GM18507 (cell line): ENCODE results near the gene DEF6.

Source experiments
- DNase-seq: peaks from one replicate; pipeline ENCODE4 v3.0.0; 2011; ENCODE audit warnings: low read depth; ENCODE audit not compliant: insufficient read length; ENCODE audit errors: extremely low spot score
- FAIRE-seq: peaks from 2 replicates; lab custom pipeline; 2011; peaks lifted over from hg19 to GRCh38; lab: Jason Lieb, UNC

Gene DEF6, protein sequence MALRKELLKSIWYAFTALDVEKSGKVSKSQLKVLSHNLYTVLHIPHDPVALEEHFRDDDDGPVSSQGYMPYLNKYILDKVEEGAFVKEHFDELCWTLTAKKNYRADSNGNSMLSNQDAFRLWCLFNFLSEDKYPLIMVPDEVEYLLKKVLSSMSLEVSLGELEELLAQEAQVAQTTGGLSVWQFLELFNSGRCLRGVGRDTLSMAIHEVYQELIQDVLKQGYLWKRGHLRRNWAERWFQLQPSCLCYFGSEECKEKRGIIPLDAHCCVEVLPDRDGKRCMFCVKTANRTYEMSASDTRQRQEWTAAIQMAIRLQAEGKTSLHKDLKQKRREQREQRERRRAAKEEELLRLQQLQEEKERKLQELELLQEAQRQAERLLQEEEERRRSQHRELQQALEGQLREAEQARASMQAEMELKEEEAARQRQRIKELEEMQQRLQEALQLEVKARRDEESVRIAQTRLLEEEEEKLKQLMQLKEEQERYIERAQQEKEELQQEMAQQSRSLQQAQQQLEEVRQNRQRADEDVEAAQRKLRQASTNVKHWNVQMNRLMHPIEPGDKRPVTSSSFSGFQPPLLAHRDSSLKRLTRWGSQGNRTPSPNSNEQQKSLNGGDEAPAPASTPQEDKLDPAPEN

DNA sequence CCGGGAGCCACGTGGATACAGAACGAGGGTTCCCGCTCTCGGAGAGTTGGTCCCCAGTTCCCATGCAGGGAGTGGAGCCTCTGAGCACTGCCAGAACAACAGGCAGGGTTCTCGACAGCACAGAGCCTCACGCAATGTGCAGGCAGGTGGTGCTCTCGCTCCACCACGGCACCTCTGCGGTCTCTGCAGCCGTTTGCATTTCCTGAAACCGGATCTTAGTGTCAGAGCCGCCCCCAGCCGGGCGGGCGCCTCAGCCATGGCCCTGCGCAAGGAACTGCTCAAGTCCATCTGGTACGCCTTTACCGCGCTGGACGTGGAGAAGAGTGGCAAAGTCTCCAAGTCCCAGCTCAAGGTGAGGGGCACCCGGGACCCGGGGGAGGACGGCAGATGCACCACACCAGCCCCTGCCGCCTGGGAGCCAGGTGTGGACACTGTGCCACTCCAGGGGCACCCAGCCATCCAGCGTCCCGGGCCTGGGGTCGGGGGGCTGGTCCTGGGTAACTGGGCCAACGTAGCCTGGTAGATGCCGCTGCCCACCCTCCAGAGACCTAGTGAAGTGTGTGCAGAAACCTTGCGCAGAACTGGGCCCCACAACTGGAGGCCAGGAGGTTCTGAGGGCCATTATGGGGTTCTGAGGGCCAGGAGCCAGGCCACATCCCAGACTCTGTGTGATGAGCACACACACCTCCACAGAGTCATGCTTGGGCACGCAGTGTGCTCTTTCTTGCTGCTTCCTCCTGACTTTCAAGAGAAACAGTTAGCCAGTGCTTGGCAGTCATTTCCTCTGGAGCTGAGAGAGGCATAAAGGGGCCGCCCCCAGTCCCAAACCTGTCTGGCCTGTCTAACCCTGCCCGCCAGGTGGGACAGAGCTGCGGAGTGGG, at the start of gene DEF6:
Gene DEF6 (plus strand): TSS at position 218 of the 881 bp plus-strand sequence. CDS start 39 bp downstream, at position 257.
- DNase-seq = peak; percentile 83
- peak; percentile 95 for FAIRE-seq

DNA sequence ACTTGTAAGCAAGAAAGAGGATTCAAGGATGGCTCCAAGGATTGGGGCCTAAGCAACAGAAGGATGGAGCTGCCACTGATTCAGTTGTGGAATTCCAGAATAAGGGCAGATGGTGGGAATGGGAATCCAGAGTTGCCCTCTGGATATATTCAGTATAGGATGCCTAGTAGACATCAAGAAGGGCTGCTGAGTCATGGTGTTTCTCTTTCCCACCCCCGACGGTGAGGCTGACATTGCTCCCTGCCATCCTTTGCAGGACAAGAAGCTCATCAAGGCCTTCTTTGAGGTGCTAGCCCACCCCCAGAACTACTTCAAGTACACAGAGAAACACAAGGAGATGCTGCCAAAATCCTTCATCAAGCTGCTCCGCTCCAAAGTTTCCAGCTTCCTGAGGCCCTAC, 49.3 kb upstream of the DEF6 start:
- DNase-seq = no peak
- no peak for FAIRE-seq

DNA sequence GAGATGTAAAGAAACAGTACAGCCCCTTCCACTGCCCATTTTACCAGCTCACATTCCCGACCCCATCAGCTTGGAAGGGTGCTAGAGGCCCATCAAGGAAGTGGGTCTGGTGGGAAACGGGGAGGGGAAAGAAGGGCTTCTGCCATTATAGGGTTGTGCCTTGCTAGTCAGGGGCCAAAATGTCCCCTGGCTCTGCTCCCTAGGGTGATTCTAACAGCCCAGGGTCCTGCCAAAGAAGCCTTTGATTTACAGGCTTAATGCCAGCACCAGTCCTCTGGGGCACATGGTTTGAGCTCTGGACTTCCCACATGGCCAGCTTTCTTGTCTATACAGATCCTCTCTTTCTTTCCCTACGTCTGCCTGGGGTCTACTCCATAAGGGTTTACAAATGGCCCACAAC, 48.7 kb upstream of the DEF6 start:
- FAIRE-seq = no peak

DNA sequence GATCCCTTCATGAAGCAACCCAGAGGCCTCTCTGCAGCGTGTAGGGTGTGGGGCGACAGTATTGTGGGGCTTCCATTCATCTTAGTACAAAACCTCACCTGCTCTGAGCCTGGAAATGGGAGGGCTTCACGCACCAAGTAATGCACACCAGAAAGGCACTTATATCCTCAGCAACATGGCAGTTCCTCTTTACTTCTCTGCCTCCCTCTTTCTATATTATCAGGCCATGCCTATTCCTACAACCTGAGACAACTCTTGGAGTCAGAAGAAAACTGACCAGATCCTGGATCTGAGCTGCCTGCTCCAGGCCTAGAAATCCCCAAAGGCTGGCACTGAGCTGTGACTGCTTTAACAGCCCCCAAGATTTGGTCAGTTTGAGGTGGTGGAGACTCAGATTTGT, 45.7 kb upstream of the DEF6 start:
- no peak for DNase-seq
- FAIRE-seq = no peak

More for the DNA sequence above, 48.7 kb upstream of the DEF6 start:
- DNase-seq = no peak

DNA sequence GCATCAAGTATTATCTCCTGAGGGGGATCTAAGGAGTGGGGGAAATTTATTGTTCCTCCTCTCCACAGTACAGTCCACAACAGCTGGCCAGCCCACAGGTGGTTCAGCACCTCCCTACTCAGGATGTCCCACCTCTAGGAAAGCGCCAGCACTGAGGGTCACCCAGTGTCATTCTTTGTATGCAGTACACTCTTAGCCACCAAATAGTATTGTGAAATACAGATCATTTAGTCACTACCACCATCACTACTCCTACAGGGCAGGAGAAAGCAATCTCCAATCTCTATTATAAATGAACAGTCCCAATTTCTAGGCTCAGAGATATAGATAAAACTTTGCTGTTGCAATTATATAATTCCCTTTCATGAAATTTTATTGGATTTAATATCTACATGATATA, 44.4 kb upstream of the DEF6 start:
- FAIRE-seq (no peak), DNase-seq (no peak)

DNA sequence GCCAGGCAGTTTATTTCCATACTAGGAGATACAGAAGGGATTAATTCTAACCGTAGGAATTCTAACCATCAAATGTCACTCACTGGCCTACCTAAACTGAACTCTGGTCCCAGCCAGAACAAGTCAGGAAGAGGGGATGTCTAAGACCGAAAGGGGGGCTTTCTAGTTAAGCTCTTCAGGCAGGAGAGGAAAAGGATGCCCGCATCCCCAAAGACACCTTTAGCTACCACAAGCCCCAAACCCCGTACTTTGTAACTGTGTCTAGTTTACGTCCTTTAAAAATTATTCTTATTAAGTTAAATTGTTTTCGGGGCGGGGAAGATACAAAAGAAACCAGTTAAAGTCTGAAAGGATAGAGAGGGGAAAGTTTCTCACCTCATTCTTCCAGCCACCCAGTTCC, 39.3 kb upstream of the DEF6 start:
- FAIRE-seq (no peak), DNase-seq (no peak)

DNA sequence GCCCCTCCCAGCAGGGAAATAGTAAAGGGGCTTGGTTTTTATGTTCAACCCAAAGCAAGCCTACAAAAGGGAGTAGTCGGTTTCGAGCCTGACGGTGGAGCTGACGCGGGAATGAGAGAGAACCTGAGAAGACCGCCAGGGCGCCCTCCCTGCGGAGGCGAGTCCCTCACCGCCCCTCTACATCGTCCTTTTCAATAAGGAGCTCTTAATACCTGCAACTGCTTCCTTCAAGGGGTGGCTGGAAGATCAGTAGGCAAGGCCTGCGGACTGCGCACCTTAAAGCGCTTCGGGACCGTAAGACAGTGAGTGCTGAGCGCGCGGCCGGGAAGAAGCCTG, 38.8 kb upstream of the DEF6 start:
- FAIRE-seq (no peak), DNase-seq (no peak)

DNA sequence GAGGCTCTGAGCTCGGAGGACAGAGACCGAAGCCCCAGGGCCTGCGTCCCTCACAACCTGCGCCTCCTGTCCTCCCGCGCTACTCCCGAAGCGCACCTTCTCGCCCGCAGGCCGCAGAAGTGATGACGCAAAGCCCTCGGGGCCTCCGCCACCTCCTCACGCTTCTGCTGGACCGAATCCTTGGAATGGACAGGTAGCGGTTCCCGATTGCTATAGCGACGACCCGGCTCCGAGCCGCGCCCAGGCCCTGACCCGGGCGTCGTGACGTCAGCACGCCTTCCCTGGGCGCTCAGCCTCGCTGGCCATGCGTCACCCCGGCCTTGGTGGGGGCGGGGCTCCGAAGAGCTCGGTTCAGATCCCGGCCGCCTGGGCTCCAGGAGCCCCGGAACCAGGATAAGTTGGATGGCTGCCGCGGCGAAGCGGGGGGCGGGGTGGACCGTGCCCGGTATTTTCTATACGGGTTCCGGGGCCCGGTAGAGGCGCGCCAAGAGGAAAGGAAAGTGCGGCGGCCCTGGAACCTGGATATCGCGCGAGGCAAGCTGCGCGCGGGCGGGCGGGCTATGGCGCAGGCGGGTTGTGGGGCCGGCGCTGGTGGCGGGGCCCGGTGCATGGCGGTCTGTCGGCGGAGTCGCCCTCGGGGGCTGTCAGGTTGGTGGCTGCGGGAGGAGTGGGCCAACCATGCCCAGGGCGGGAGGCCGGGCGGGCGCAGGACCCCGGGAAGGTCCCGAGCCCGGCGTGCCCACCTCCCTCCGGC, 38.2 kb upstream of the DEF6 start, which contains the start of gene ZNF76:
Gene ZNF76 (plus strand): TSS at position 542 of the 754 bp plus-strand sequence. CDS start 21,417 bp downstream, outside the sequence.
- DNase-seq (peak; percentile 93), FAIRE-seq (peak; percentile 86)

DNA sequence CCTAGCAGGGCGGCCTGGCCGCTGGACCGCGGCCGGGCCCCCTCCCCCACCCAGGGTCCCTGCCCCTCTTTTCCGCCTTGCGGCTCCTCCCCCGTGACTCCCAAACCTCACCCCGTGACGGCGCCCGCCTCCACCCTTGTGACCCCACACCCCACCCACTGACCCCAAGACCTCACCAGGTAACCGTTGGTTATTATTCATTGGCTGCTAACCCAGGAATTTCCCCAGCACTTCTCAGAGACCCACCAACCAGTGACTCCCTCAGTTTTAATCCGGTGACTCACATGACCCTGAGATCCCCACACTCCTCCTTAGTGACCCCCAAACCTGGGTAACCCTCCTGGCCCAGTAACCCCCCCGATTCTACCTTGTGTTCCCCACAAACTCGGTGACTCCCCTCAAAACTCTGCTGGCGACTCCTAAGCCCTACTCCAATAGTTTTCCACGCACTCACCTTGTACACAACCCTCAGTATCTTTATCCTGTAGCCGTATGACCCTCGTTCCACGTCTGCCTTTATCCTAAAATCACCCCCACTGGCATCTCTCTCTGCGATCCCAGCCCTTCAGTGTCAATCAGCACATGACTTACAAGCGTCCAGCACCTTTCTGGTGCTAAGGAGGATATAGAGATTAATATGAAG, 37.5 kb upstream of the DEF6 start:
- DNase-seq = peak; percentile 56

DNA sequence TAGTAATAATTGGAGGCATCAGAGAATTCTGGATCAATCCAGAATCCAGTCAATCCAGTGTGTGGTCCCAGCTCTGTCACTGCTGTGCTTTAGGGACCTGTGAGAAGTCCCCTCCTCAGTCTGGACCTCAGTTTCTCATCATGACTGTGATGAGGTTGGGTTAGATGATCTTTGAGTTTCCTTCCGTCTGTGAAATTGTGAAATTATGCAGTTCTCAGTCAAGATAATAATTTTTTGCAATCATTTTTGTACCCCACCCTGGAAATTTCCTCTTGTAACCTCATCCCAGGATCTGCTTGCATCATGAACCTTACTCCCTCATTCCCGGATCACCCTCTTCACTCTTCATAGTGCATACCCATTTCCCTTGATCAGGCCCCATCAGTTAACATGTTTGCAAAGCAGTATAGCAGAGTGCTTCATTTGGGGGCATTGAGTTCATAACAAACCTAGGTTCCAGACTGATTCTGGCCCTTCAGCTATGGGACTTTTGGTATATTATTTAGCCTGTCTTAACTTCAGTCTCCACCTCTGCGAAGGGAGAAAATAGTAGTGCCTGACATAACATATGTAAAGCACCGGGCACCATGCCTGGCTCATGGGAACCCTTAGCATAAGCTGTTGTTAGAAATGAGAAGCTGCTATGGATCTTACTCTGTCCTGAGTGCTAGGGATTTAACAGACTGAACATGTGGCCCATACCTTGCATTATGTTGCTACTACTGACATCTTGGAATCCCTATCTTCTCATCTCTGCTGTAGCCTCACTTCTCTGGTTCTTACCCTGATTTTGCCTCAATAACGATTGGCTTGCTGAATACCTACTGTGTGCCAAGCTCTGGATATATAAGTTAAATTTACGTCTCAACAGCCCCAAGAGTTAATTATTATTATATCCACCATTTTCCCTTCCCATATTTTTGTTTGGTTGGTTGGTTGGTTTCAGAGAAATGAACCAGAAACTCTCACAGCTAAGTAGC, 36.7 kb upstream of the DEF6 start:
- FAIRE-seq = no peak
- no peak for DNase-seq

More for the DNA sequence above, 37.5 kb upstream of the DEF6 start:
- peak; percentile 77 for FAIRE-seq

DNA sequence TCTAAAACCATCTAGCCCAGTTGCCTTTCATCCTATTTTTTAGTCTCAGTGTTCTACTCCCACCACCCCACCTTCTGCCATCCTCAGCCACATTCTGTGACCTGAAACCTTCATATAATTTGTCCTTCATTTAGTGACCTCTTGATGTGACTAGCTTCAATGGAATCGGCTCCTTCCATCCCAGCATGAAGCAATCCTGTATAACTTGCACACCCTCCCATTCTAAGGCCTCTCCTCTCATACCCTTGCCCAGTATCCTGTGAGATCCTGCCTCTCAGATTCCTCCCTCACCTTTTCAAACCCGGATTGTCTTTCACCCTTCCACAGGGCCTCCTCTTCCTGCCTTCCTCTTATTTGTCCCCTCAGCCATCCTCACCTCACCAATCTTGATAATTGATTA, 35.0 kb upstream of the DEF6 start:
- DNase-seq = no peak
- FAIRE-seq = no peak

DNA sequence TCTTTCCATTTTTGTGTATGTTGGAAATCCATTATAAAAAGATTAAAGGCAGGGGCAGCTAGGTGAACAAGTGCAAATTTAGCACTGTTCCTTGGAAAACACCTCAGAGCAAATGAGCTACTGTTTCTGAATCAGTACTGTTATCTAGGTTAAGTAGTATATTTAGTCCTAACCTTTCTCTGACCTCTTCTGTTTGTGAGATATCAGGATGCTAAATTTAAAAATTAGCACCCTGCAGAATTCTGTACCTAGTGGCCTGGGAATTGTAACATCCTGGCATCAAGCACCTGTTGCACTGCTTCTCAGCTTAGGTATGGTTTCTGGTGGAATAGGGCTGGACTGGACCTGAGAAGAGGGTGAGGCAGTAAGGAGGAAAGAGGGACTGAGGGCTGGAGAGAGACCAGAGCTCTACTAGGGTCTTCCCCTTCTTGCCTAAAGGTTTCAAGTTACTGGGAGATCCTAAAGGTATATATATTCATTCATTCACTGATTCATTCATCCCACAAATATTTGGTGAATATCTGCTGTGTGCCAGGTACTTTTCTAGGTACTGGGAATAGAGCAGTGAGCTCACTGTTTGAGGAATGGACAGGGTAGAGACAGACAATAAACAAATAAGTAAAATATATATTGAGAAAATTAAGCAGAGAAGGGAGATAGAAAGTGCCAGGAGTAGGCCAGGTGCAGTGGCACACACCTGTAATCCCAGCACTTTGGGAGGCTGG, 32.9 kb upstream of the DEF6 start:
- DNase-seq = no peak
- no peak for FAIRE-seq

DNA sequence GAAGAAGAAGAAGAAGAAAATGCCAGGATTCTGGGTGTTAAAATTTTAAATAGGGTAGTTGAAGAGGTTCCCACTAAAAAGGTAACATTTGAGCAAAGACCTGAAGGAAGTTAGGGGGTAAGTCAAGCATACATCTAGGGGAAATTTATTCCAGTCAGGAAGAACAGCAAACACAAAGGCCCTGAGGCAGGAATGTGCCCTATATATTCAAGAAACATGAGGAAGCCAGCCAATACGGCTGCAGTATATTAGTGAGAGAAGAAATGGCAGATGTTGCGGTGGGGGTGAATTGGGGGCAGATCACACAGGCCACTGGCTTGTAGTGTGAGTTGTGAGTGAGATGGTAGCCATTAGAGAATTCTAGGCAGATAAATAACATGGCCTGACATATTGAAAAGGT, 32.1 kb upstream of the DEF6 start:
- FAIRE-seq (no peak), DNase-seq (no peak)

DNA sequence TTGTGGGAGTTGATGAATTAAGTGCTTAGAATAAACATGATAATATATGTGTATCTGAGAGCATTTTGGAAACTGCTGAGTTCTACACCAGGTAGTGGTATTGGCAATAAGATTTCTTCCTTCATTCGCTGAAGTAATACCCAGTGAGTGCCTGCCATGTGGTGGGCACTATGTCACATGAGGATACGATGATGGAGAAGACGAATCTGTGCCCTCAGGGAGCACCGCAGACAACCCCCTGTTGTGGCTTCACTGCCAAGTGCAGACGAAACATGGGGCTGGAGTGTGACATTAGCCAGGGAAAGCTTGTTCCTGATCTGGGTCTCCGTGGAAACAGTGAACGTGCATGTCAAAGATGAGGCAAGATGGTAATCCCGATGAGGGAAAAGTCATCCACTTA, 30.2 kb upstream of the DEF6 start:
- no peak for DNase-seq
- no peak for FAIRE-seq

DNA sequence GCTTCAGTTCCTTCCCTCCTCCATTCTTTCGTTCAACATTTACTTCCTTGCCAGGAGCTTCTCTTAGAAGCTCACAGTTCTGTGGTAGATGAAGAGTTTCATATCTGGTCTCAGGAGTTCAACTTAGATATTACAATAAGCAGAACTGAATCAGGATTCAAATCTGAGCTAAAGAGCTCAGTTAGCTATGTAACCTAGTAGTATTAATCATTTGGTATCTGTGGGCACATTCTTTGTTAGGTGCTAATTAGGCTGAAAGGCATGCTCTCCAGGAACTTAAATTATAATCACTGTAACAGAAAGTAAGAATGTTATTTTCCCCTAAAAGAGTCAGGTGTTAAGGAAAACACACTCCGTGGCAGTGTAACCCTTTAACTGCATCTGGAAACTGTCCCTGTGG, 29.7 kb upstream of the DEF6 start:
- DNase-seq = no peak
- FAIRE-seq = no peak

DNA sequence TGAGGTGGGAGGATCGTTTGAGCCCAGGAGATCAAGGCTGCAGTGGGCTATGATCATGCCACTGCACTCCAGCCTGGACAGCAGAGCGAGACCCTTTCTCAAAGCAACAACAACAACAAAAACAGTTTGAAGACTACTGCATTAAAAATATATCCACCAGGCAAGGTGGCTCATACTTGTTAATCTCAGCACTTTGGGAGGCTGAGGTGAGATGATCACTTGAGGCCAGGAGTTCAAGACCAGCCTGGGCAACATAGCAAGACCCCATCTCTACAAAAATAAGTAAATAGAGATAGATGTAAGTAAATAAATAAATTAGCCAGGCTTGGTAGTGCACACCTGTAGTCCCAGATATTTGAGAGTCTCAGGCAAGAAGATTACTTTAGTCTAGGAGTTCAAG, 25.6 kb upstream of the DEF6 start:
- no peak for FAIRE-seq
- DNase-seq = no peak

DNA sequence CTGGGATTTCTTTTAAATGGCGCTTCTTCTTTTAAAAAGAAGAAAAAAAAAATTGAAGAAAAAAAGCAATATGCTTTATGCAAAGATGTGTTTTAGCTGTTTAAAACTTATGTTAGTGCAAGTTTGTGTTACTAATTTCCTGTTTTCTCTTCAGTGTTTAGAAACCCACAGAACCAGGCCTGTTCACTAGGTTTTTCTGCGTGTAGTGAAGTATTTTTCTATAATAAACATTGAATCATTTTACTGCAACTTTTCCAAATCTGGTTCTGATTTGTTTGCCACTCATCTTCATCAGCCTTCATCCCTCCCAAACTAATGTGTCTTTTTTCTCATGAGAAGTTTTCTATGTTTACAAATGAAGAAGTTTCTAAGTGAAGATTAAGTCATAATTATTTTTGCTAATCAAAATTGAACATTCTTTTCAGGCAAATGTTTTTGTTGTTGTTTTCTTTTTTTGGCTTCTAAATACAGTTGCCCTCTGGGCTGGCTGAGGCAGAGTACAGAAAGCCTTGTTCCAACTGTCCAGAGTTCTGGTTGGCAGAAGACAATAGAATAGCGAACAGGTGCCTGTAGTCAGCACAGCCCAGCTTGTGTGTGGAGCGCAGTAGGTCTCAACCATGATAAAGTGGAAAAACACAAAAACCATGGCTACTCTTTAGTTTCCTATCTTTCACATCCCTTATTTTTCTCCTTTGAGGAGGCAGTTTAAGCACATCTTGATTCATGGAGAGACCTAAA, 23.6 kb upstream of the DEF6 start:
- FAIRE-seq = no peak
- no peak for DNase-seq
